Measurements from ENCODE around the gene ZNRF3. TPM values are rescaled to one million over a fixed set of nuclear protein-coding genes. Genes with fewer than 3 reads are reported as not detected.

Gene ZNRF3
- total and polyA plus RNA-seq, 2 donors (not counting 1 experiment from before 2014, with no cell fraction given), result 0.21 to 0.71 TPM

DNA sequence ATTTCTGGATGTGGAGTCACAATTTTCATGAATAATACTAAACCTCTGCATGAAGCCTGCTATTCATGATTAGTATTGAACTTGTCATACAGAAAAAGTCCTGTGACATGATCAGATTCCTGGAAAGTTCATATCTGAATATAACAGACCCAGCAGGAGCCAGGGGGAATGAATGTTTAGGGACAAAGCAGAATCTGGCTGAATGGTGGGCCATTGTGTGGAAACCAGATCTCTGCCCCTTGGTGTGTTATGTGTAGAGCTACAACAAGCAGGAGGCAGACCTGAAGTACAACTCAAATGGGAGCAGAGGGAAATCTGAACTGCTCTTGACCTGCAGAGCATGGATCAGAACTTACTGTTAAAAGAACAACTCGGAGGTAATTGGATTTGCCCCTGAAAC lies 219.7 kb downstream of the ZNRF3 start:
- H3K27me3 Mint-ChIP-seq, result peaks cover 8% of the 10 kb centered on the region
- H3K4me1 Mint-ChIP-seq, result no peaks in the 10 kb centered on the region
- H4K20me1 ChIP-seq (ENCODE audit: control insufficient read depth, insufficient read depth, low read length, poor library complexity, severe bottlenecking), result no peaks in the 10 kb centered on the region
- no peaks in the 10 kb centered on the region for H3K9me3 Mint-ChIP-seq (ENCODE audit: insufficient read depth)
- WGBS (ENCODE audit: insufficient coverage), result 100% methylated on average over 1 of the region's 1 CpG
- no peak overlapping the region for H3K4me3 Mint-ChIP-seq
- H3K4me3 ChIP-seq (ENCODE audit: control extremely low read depth in 1 of 5, extremely low read depth in 1 of 5, insufficient read depth in 1 of 5, low read depth in 2 of 5, low read length in 4 of 5), result no peak overlapping the region
- no peak for DNase-seq
- peaks cover 0 to 6% (median 2%) of the 10 kb centered on the region in 4 experiments for H3K27me3 ChIP-seq (replicated peaks in 1 of 4; ENCODE audit: control extremely low read depth in 1 of 4, control insufficient read depth in 3 of 4, insufficient read depth in 4 of 4, low read length in 3 of 4)
- TF ChIP-seq, protein P1, sequence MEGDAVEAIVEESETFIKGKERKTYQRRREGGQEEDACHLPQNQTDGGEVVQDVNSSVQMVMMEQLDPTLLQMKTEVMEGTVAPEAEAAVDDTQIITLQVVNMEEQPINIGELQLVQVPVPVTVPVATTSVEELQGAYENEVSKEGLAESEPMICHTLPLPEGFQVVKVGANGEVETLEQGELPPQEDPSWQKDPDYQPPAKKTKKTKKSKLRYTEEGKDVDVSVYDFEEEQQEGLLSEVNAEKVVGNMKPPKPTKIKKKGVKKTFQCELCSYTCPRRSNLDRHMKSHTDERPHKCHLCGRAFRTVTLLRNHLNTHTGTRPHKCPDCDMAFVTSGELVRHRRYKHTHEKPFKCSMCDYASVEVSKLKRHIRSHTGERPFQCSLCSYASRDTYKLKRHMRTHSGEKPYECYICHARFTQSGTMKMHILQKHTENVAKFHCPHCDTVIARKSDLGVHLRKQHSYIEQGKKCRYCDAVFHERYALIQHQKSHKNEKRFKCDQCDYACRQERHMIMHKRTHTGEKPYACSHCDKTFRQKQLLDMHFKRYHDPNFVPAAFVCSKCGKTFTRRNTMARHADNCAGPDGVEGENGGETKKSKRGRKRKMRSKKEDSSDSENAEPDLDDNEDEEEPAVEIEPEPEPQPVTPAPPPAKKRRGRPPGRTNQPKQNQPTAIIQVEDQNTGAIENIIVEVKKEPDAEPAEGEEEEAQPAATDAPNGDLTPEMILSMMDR (IDR thresholded peaks at IDR 0.05), result no peak
- no peak for TF ChIP-seq EZH2 (IDR thresholded peaks at IDR 0.05; ENCODE audit: borderline replicate concordance, insufficient read depth, low read depth, low read length, poor library complexity, severe bottlenecking)
- CTCF ChIA-PET, result no interaction called here
- no peak overlapping the region for H3K9ac ChIP-seq (ENCODE audit: low read length)
- H3K9me3 ChIP-seq (ENCODE audit: control extremely low read depth in 1 of 3, control insufficient read depth in 2 of 3, insufficient read depth in 1 of 3, low read length in 2 of 3), result no peaks in the 10 kb centered on the region
- H3K27ac Mint-ChIP-seq, result no peak overlapping the region
- POLR2A ChIA-PET, result no interaction called here
- intact Hi-C loops (cut with micrococcal nuclease), result no loop called here
- H3K27ac ChIP-seq (ENCODE audit: low read length in 2 of 2), result no peak overlapping the region
- H3K36me3 ChIP-seq (replicated peaks in 1 of 2; ENCODE audit: control extremely low read depth in 1 of 2, control insufficient read depth in 1 of 2, extremely low read depth in 1 of 2, insufficient read depth in 2 of 2, low read length in 1 of 2), result no peaks in the 10 kb centered on the region
- H3K4me2 ChIP-seq (replicated peaks; ENCODE audit: low read depth, low read length, poor library complexity, severe bottlenecking), result no peak overlapping the region
- H3K4me1 ChIP-seq (ENCODE audit: control insufficient read depth in 2 of 2, insufficient read depth in 2 of 2, low read length in 2 of 2), result no peaks in the 10 kb centered on the region
- H3K79me2 ChIP-seq (ENCODE audit: control insufficient read depth, insufficient read depth, low read length), result no peaks in the 10 kb centered on the region
- no peak for ATAC-seq (ENCODE audit: low read depth)
- no peak overlapping the region for H2AFZ ChIP-seq (ENCODE audit: insufficient read depth, low read depth, low read length, poor library complexity, severe bottlenecking)

DNA sequence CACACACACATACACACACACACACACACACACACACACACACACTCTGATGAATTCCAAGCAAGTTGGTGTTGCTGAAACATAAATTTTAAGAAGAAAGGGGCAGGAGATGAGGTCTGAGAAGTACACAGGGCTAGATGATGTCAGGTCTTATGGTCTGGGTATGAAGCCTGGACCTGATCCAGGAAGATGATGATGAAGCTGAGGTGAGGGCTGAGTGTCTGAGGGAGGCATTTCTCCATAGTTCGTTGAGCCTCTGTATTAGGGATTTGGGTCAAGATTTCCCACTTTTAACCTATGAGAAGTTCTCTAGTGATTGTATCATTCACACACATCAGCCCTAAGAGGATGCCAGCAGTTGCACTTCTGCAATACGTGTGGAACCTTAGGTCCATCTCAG lies 222.1 kb downstream of the ZNRF3 start:
- no CpG with 5 or more reads among the region's 2 CpGs for WGBS (ENCODE audit: insufficient coverage)
- no peak overlapping the region for H3K4me3 ChIP-seq (ENCODE audit: control extremely low read depth in 1 of 5, extremely low read depth in 1 of 5, insufficient read depth in 1 of 5, low read depth in 2 of 5, low read length in 4 of 5)
- CTCF ChIA-PET, result interaction anchor here (1.7 kb wide), 1 partner anchor 140 kb away, joined by 3 read pairs; no protein-coding TSS in a partner anchor

More for the DNA sequence above, 222.1 kb downstream of the ZNRF3 start:
- Histone ChIP-seq H3K4me1 (ENCODE audit: control insufficient read depth in 2 of 2, insufficient read depth in 2 of 2, low read length in 2 of 2) (no peaks in the 10 kb centered on the region), H3K9me3 (ENCODE audit: control extremely low read depth in 1 of 3, control insufficient read depth in 2 of 3, insufficient read depth in 1 of 3, low read length in 2 of 3) (peaks cover 0 to 3% (median 0%) of the 10 kb centered on the region in 3 donors), H3K36me3 (replicated peaks in 1 of 2; ENCODE audit: control extremely low read depth in 1 of 2, control insufficient read depth in 1 of 2, extremely low read depth in 1 of 2, insufficient read depth in 2 of 2, low read length in 1 of 2) (no peaks in the 10 kb centered on the region), H3K9ac (ENCODE audit: low read length) (no peak overlapping the region), H3K4me2 (replicated peaks; ENCODE audit: low read depth, low read length, poor library complexity, severe bottlenecking) (no peak overlapping the region), H2AFZ (ENCODE audit: insufficient read depth, low read depth, low read length, poor library complexity, severe bottlenecking) (no peak overlapping the region), H4K20me1 (ENCODE audit: control insufficient read depth, insufficient read depth, low read length, poor library complexity, severe bottlenecking) (no peaks in the 10 kb centered on the region), H3K27ac (ENCODE audit: low read length in 2 of 2) (no peak overlapping the region), H3K79me2 (ENCODE audit: control insufficient read depth, insufficient read depth, low read length) (no peaks in the 10 kb centered on the region), H3K27me3 (replicated peaks in 1 of 4; ENCODE audit: control extremely low read depth in 1 of 4, control insufficient read depth in 3 of 4, insufficient read depth in 4 of 4, low read length in 3 of 4) (peaks cover 0 to 6% (median 3%) of the 10 kb centered on the region in 4 experiments)
- no peak for DNase-seq
- H3K4me1 Mint-ChIP-seq, result no peaks in the 10 kb centered on the region
- intact Hi-C loops (cut with micrococcal nuclease), result no loop called here
- H3K4me3 Mint-ChIP-seq, result no peak overlapping the region
- POLR2A ChIA-PET, result no interaction called here
- no peaks in the 10 kb centered on the region for H3K9me3 Mint-ChIP-seq (ENCODE audit: insufficient read depth)
- ATAC-seq (ENCODE audit: low read depth), result no peak
- H3K27ac Mint-ChIP-seq, result no peak overlapping the region
- H3K27me3 Mint-ChIP-seq, result peaks cover 26% of the 10 kb centered on the region
- TF ChIP-seq EZH2 (IDR thresholded peaks at IDR 0.05; ENCODE audit: borderline replicate concordance, insufficient read depth, low read depth, low read length, poor library complexity, severe bottlenecking), result no peak
- TF ChIP-seq, protein P1 (IDR thresholded peaks at IDR 0.05), result no peak
